ENCODE results near the gene CCDC188.

Gene CCDC188

DNA sequence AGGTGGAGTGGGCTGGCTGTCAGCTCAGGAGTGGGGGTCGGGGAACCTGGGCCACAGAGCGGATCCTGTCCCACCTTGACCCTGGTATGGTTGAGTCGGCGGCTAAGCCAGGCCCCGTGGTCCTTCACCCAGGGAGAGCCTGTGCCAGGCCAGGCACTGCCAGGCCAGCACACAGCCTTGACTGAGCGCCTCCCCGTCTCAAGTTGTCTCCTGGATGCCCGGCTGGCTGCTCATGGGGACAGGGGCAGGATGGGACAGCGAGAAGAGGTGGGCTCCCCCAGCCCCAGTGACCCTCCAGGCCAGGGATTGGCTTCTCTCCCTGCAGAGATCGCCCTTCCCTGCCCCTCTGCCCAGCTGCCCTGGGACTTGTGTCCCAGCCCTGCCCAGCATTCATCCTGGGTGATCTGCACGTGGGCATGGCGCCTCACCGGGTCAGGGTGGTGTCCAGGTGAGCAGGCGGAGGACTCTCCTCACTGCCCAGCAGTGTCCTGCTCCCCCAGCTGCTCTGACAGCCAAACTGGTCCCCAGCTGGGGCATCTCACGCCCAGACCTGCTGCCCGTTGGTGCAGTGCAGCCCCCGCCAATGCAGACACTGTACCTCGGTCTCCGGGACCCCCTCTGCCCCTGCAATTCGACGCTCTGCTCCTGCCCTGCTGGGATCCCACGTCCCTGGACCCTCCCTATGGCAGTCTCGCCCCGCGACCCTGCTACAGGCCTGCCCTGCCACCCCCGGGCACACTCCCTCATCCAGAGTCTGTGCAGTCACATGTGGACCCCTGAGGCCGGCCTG is 28.8 kb upstream of the CCDC188 start:
- Mint-ChIP-seq H3K4me1 (ENCODE audit: low read depth) (no peaks in the 10 kb centered on the region), H3K9me3 (no peaks in the 10 kb centered on the region), H3K36me3 (ENCODE audit: low read depth) (no peaks in the 10 kb centered on the region), H3K27ac (no peak overlapping the region), H3K27me3 (ENCODE audit: low read depth) (no peaks in the 10 kb centered on the region), H3K4me3 (no peak overlapping the region)
- DNase-seq (ENCODE audit: low spot score), result no peak

GRCh38 chr22:20178915-20179227 is 28.0 kb upstream of the CCDC188 start:
- Mint-ChIP-seq H3K27ac (no peak overlapping the region), H3K4me1 (ENCODE audit: low read depth) (no peaks in the 10 kb centered on the region), H3K36me3 (ENCODE audit: low read depth) (no peaks in the 10 kb centered on the region), H3K9me3 (no peaks in the 10 kb centered on the region), H3K27me3 (ENCODE audit: low read depth) (no peaks in the 10 kb centered on the region), H3K4me3 (no peak overlapping the region)
- DNase-seq (ENCODE audit: low spot score), result no peak

- Mint-ChIP-seq H3K27ac (no peak overlapping the region), H3K36me3 (ENCODE audit: low read depth) (no peaks in the 10 kb centered on the region), H3K4me1 (ENCODE audit: low read depth) (no peaks in the 10 kb centered on the region), H3K4me3 (no peak overlapping the region), H3K9me3 (no peaks in the 10 kb centered on the region), H3K27me3 (ENCODE audit: low read depth) (no peaks in the 10 kb centered on the region)
- DNase-seq (ENCODE audit: low spot score), result no peak
Observed at GRCh38 chr22:20178075-20178914, 27.4 kb upstream of the CCDC188 start.

DNA sequence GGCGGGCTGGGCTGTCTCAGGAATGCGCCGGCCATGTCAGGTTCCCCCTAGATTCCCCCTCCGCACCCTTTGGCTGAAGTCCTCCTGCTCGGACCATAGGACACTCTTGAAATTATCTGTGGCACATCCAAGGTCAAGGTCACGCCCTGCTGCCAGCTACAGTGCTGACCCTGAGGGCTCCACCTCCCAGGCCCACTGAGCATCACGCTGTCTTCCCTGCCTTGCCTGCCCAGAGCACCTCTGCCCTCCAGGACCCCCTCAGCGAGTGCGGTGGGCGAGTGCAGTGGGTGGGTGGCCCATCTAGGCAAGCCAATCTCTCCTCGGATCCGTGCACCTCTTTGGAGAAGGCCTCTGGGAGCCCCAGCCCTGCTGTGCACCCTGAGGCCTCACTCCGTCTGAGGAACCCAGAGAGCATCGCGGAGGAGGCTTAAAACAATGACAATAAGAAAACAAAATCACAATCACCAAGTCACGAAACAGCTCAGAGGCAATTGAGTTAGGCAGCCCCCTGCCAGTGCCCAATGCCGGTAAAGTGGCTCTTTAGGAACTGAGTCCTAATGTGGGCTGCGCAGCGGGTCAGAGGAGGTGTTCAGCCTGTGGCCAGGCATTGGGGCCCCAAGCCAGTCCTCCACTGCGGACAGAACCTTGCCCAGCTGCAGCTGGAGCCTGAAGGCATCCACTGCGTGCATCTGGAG is 26.5 kb upstream of the CCDC188 start:
- H3K27ac Mint-ChIP-seq, result no peak overlapping the region
- H3K36me3 Mint-ChIP-seq (ENCODE audit: low read depth), result no peaks in the 10 kb centered on the region
- no peak for DNase-seq (ENCODE audit: low spot score)
- no peaks in the 10 kb centered on the region for H3K27me3 Mint-ChIP-seq (ENCODE audit: low read depth)
- H3K9me3 Mint-ChIP-seq, result no peaks in the 10 kb centered on the region
- H3K4me3 Mint-ChIP-seq, result no peak overlapping the region
- H3K4me1 Mint-ChIP-seq (ENCODE audit: low read depth), result no peaks in the 10 kb centered on the region

DNA sequence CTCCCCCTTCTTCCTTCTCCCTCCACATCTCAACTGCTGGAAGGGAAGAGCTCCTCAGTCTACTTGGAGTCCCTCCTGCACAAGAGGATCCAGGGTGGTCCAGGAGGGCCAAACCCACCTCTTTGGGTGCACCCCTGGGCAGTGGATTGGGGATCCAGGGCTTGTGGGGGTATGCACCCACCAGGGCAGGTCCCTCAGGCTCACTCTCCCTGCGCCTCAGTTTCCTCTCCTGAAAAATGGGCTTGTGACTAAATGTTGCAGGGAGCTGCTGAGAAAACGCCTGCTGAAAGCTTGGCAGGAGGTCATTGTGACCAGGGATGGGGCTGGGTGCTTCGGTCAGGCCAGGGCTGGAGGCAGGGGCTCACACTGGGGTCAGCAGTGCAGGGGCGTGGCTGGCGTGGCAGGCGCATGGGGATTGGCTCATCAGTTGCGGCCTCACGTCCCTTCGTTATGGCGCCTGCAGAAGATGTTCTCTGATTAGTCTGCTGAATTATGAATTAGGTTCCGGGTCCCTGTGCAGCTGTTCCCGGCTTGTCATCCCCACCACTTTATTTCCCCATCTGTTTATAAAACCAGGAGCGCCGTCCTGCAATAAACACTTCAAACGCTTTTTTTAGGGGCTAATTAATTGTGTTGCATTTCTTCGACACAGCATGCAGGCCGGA is 25.7 kb upstream of the CCDC188 start:
- Mint-ChIP-seq H3K36me3 (ENCODE audit: low read depth) (no peaks in the 10 kb centered on the region), H3K4me3 (no peak overlapping the region), H3K27ac (no peak overlapping the region), H3K4me1 (ENCODE audit: low read depth) (no peaks in the 10 kb centered on the region), H3K27me3 (ENCODE audit: low read depth) (no peaks in the 10 kb centered on the region), H3K9me3 (no peaks in the 10 kb centered on the region)
- DNase-seq (ENCODE audit: low spot score), result no peak

- no peaks in the 10 kb centered on the region for H3K9me3 Mint-ChIP-seq
- no peaks in the 10 kb centered on the region for H3K27me3 Mint-ChIP-seq (ENCODE audit: low read depth)
- no peaks in the 10 kb centered on the region for H3K4me1 Mint-ChIP-seq (ENCODE audit: low read depth)
- H3K4me3 Mint-ChIP-seq, result no peak overlapping the region
- H3K27ac Mint-ChIP-seq, result no peak overlapping the region
- no peaks in the 10 kb centered on the region for H3K36me3 Mint-ChIP-seq (ENCODE audit: low read depth)
- no peak for DNase-seq (ENCODE audit: low spot score)
Observed at GRCh38 chr22:20175597-20175900, 24.7 kb upstream of the CCDC188 start.

- Mint-ChIP-seq H3K27ac (no peak overlapping the region), H3K9me3 (no peaks in the 10 kb centered on the region), H3K4me3 (no peak overlapping the region), H3K36me3 (ENCODE audit: low read depth) (no peaks in the 10 kb centered on the region), H3K4me1 (ENCODE audit: low read depth) (no peaks in the 10 kb centered on the region), H3K27me3 (ENCODE audit: low read depth) (no peaks in the 10 kb centered on the region)
- DNase-seq (ENCODE audit: low spot score), result no peak
Observed at GRCh38 chr22:20174785-20175596, 24.1 kb upstream of the CCDC188 start.

GRCh38 chr22:20173772-20174171 is 22.9 kb upstream of the CCDC188 start:
- H3K4me3 Mint-ChIP-seq, result no peak overlapping the region
- no peaks in the 10 kb centered on the region for H3K9me3 Mint-ChIP-seq
- H3K27ac Mint-ChIP-seq, result no peak overlapping the region
- H3K27me3 Mint-ChIP-seq (ENCODE audit: low read depth), result no peaks in the 10 kb centered on the region
- H3K4me1 Mint-ChIP-seq (ENCODE audit: low read depth), result no peaks in the 10 kb centered on the region
- no peaks in the 10 kb centered on the region for H3K36me3 Mint-ChIP-seq (ENCODE audit: low read depth)
- no peak for DNase-seq (ENCODE audit: low spot score)

- Mint-ChIP-seq H3K36me3 (ENCODE audit: low read depth) (no peaks in the 10 kb centered on the region), H3K9me3 (no peaks in the 10 kb centered on the region), H3K4me1 (ENCODE audit: low read depth) (no peaks in the 10 kb centered on the region), H3K27ac (no peak overlapping the region), H3K4me3 (no peak overlapping the region), H3K27me3 (ENCODE audit: low read depth) (no peaks in the 10 kb centered on the region)
- no peak for DNase-seq (ENCODE audit: low spot score)
Observed at GRCh38 chr22:20173246-20173645, 22.4 kb upstream of the CCDC188 start.

GRCh38 chr22:20172141-20172613 is 21.3 kb upstream of the CCDC188 start:
- Mint-ChIP-seq H3K27me3 (ENCODE audit: low read depth) (no peaks in the 10 kb centered on the region), H3K4me1 (ENCODE audit: low read depth) (no peaks in the 10 kb centered on the region), H3K9me3 (no peaks in the 10 kb centered on the region), H3K27ac (no peak overlapping the region), H3K36me3 (ENCODE audit: low read depth) (no peaks in the 10 kb centered on the region), H3K4me3 (no peak overlapping the region)
- no peak for DNase-seq (ENCODE audit: low spot score)

DNA sequence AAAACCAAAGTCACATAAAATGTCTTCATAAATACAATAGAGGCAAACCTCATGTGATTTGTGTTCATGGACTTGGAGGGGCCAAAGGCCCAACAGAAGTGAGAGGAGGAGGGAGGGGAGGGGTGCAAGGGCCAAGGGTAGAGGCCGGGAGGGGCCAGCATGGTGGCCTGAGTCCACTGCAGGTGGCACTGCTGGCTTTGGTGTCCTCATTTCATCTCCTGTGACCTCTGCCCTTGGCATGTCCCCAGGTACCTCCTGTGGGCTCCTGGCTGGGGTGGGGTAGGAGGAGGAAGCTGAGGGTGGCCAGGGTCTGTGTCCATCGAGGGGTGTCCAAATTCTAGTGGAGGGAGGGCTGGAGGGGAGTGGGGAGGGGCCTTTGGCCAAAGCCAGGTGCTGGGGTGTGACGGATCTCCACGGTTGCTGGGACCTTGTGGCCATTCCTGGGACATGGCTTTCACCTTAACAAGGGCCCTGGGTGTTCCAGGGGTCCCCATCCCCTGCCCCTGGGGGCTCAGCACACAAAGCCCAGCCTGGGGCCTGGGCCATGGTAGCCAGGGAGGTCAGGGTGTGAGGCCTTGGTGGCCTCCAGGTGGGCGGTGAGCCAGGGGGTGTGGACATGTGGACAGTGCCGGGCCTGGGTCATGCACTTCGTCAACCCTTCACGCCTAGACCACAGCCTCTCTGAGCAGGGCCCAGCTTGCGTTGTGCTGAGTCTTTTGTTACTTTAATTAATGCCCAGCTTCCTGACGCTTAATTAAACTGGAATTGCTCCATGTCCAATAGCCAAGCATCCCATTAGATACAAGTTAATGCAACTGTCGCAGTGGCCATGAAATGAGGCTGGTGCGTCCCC is 20.7 kb upstream of the CCDC188 start:
- no peak overlapping the region for H3K27ac Mint-ChIP-seq
- no peak overlapping the region for H3K4me3 Mint-ChIP-seq
- no peak for DNase-seq (ENCODE audit: low spot score)
- H3K9me3 Mint-ChIP-seq, result no peaks in the 10 kb centered on the region
- H3K36me3 Mint-ChIP-seq (ENCODE audit: low read depth), result no peaks in the 10 kb centered on the region
- no peaks in the 10 kb centered on the region for H3K27me3 Mint-ChIP-seq (ENCODE audit: low read depth)
- no peaks in the 10 kb centered on the region for H3K4me1 Mint-ChIP-seq (ENCODE audit: low read depth)

- Mint-ChIP-seq H3K27ac (no peak overlapping the region), H3K36me3 (ENCODE audit: low read depth) (no peaks in the 10 kb centered on the region), H3K4me3 (no peak overlapping the region), H3K4me1 (ENCODE audit: low read depth) (no peaks in the 10 kb centered on the region), H3K9me3 (no peaks in the 10 kb centered on the region), H3K27me3 (ENCODE audit: low read depth) (no peaks in the 10 kb centered on the region)
- DNase-seq (ENCODE audit: low spot score), result no peak
Observed at GRCh38 chr22:20170170-20170569, 19.3 kb upstream of the CCDC188 start.
